AG09309 (cell line): ENCODE results near the gene DNAJC18.
A peak's percentile ranks its signal among the peaks of the same experiment; 100 is the strongest.
"Not testable (repeated sequence)": the region's sequence is repeated elsewhere in the genome, so short reads cannot be mapped to it uniquely, and the experiment has no call there.

ENCODE experiments used
- DNase-seq: peaks from one replicate; pipeline ENCODE4 v3.0.0-alpha.2; 2010; ENCODE audit warnings: low read depth
- H3K4me3 ChIP-seq: 2 replicates; pipeline ENCODE4 v1.5.1; 2011; ENCODE audit warnings: mild to moderate bottlenecking, low read depth, low read length, moderate library complexity; ENCODE audit not compliant: control insufficient read depth
- TF ChIP-seq, protein P1 (sequence below): IDR thresholded peaks from 2 replicates; pipeline ENCODE4 v1.5.1; 2011; ENCODE audit warnings: mild to moderate bottlenecking, low read depth, low read length, inconsistent platforms; ENCODE audit not compliant: insufficient read depth, control insufficient read depth; ENCODE audit errors: missing control alignments

DNAJC18 gene

DNA sequence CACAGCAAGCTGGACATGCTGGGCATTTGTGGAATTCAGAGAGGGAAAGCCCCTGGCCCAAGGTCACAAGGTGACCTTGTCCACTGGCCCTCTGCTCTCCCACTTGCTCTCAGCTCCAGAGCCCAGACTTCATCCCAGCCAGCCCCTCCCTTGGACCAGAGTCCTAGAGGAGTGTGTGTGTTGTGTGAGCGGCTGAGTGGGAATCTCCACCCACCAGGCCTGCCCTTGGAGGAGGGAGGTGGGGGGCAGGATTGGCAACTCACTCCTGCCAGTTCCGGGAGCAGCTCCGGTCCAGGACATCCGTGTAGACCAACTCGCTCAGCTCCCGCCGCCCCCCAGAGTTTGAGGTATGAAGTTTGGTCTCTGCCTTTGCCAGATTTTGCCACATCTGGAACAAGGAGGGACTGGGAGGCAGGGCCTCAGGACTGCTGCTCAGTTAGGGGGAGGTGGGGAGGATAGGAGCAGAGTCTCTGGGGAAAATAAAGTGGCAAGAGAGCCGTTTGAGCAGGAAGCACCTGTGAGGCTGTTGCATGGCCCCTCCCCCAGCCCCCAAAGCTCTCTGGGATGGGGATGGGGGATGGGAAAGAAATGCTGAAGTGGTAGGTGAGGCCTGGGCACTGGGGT, 51.0 kb downstream of the DNAJC18 start:
- H3K4me3 ChIP-seq = peak overlapping the region; percentile 14
- TF ChIP-seq, protein P1, sequence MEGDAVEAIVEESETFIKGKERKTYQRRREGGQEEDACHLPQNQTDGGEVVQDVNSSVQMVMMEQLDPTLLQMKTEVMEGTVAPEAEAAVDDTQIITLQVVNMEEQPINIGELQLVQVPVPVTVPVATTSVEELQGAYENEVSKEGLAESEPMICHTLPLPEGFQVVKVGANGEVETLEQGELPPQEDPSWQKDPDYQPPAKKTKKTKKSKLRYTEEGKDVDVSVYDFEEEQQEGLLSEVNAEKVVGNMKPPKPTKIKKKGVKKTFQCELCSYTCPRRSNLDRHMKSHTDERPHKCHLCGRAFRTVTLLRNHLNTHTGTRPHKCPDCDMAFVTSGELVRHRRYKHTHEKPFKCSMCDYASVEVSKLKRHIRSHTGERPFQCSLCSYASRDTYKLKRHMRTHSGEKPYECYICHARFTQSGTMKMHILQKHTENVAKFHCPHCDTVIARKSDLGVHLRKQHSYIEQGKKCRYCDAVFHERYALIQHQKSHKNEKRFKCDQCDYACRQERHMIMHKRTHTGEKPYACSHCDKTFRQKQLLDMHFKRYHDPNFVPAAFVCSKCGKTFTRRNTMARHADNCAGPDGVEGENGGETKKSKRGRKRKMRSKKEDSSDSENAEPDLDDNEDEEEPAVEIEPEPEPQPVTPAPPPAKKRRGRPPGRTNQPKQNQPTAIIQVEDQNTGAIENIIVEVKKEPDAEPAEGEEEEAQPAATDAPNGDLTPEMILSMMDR = no peak
- DNase-seq = no peak

GRCh38 chr5:139387611-139388197, 51.6 kb downstream of the DNAJC18 start:
- no peak for DNase-seq
- TF ChIP-seq, protein P1 = no peak
- no peak overlapping the region for H3K4me3 ChIP-seq

- H3K4me3 ChIP-seq, DNase-seq: not testable (repeated sequence)
These were observed 52.4 kb downstream of the DNAJC18 start for GRCh38 chr5:139386956-139387355.

- no peak for DNase-seq
- H3K4me3 ChIP-seq = no peak overlapping the region
- TF ChIP-seq, protein P1 = no peak
These were observed 53.3 kb downstream of the DNAJC18 start for GRCh38 chr5:139386050-139386438.

DNA sequence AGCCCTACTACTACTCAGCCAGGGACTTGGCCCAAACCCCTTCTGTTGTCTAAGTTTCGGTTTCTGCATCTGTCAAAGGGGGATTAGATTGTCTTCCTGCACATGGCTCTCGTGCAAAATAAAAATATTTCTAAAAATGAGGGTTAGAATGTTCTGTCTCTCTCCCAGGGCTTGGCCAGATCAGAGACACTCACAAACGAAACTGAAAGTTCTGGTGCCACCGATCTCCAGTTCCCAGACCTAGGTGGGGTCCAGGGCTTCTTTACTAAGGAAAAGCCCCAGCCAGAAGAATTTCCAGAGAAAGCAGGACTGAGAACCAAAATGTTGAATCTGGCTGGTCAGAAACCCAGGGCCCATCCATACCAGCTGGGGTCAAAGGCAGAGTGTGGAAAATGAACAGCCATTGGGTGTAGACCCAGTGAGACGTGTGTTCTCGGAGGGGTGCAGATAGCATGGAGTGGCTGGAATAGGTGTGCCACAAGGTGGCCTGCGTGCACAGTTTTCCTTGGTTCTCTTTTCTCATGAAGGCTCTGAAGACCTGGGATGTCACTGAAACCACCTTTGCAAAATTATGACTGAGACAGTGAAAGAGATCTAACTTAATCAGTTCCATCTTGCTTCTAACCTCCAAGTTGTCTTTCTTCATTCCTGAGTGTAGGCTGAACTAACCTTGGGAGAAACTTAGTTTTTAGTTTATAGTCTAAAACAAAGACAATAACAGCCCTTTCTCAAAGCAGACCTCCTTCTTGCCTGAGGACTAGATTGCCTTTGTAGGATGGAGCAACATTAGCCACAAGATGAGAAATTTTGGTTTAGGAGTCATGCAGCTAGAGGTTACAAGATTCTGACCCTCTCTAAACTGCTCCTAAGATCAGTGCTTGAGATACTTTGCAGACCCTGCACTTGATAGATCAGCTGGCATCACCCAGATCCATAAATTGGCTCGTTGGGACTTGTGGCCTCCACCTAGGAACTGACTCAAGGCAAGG, 54.0 kb downstream of the DNAJC18 start:
- TF ChIP-seq, protein P1 = no peak
- peak overlapping the region; percentile 26 for H3K4me3 ChIP-seq
- no peak for DNase-seq

GRCh38 chr5:139384591-139385051, 54.7 kb downstream of the DNAJC18 start:
- H3K4me3 ChIP-seq = peak overlapping the region; percentile 26
- TF ChIP-seq, protein P1 = no peak
- no peak for DNase-seq

GRCh38 chr5:139383993-139384590, 55.2 kb downstream of the DNAJC18 start:
- TF ChIP-seq, protein P1 = no peak
- DNase-seq = no peak
- H3K4me3 ChIP-seq = no peak overlapping the region
